OCI-LY3 (cell line): Measurements from ENCODE around the gene NACA2.
"Not testable (repeated sequence)": the region's sequence is repeated elsewhere in the genome, so short reads cannot be mapped to it uniquely, and the experiment has no call there.

Source experiments
- H2AFZ ChIP-seq: fragments of 200-600, 300-600 bp; shearing (Covaris generic); 2 replicates; pipeline ENCODE4 v1.6.0; 2014; ENCODE audit warnings: antibody characterized with exemption, low read depth, low read length
- H3K27ac ChIP-seq: fragments of 200-600, 300-600 bp; sonication (generic); 2 replicates; pipeline ENCODE4 v1.5.1; 2014; ENCODE audit warnings: mild to moderate bottlenecking, low read length, moderate library complexity, mixed read lengths
- H3K27me3 ChIP-seq: fragments of 200-600, 300-600 bp; sonication (generic); 2 replicates; pipeline ENCODE4 v1.6.1; 2014; ENCODE audit warnings: low read depth, low read length, mixed read lengths
- H3K36me3 ChIP-seq: fragments of 200-600, 300-600 bp; sonication (generic); replicated peaks from 2 replicates; pipeline ENCODE3; 2014; ENCODE audit warnings: low read depth, low read length, mixed read lengths
- H3K4me1 ChIP-seq: fragments of 300-600, 200-600 bp; sonication (generic); 2 replicates; pipeline ENCODE4 v1.6.1; 2014; ENCODE audit warnings: low read length, mixed read lengths
- H3K4me2 ChIP-seq: fragments of 200-600, 300-600 bp; sonication (generic); 2 replicates; pipeline ENCODE4 v1.6.1; 2014; ENCODE audit warnings: low read length, mixed read lengths
- H3K4me3 ChIP-seq: fragments of 300-600, 200-600 bp; sonication (generic); 2 replicates; pipeline ENCODE4 v1.5.1; 2014; ENCODE audit warnings: antibody characterized with exemption, mild to moderate bottlenecking, low read length, moderate library complexity
- H3K79me2 ChIP-seq: fragments of 300-600, 200-600 bp; shearing (Covaris generic); 2 replicates; pipeline ENCODE4 v1.6.1; 2014; ENCODE audit warnings: mild to moderate bottlenecking, low read length, mixed read lengths
- H3K9ac ChIP-seq: fragments of 300-600, 200-600 bp; shearing (Covaris generic); 2 replicates; pipeline ENCODE4 v1.6.0; 2014; ENCODE audit warnings: mild to moderate bottlenecking, low read length, moderate library complexity
- H3K9me3 ChIP-seq: fragments of 200-600, 300-600 bp; shearing (Covaris generic); 2 replicates; pipeline ENCODE4 v1.6.1; 2014; ENCODE audit warnings: low read length, mixed read lengths; ENCODE audit not compliant: insufficient read depth
- H4K20me1 ChIP-seq: fragments of 200-600, 300-600 bp; sonication (generic); 2 replicates; pipeline ENCODE4 v1.6.1; 2016; ENCODE audit warnings: low read length, mixed read lengths; ENCODE audit not compliant: insufficient read depth
- CTCF ChIP-seq: fragments of 200-600, 300-600 bp; sonication (generic); IDR thresholded peaks from 2 replicates; pipeline ENCODE4 v1.5.1; 2014; ENCODE audit warnings: antibody characterized with exemption, low read length, low read depth
- EZH2phosphoT487 ChIP-seq: fragments of 200-600 bp; shearing (Covaris generic); IDR thresholded peaks from 2 replicates; pipeline ENCODE4 v1.6.1; 2018; ENCODE audit warnings: antibody characterized with exemption, mixed run types, low read depth

Gene NACA2

GRCh38 chr17:61591930-61592329 is 911 bp upstream of the NACA2 start:
- Histone ChIP-seq H3K36me3 (no peaks in the 10 kb centered on the region), H4K20me1 (no peaks in the 10 kb centered on the region), H3K27ac (no peak overlapping the region), H3K9ac (no peak overlapping the region), H3K9me3 (no peaks in the 10 kb centered on the region), H3K4me1 (no peaks in the 10 kb centered on the region), H3K79me2 (no peaks in the 10 kb centered on the region), H3K27me3 (peaks cover 29% of the 10 kb centered on the region), H3K4me2 (no peak overlapping the region), H3K4me3 (no peak overlapping the region), H2AFZ (no peak overlapping the region)
- TF ChIP-seq CTCF, result no peak
- TF ChIP-seq EZH2phosphoT487, result no peak

GRCh38 chr17:61589990-61590389 is 1.0 kb downstream of the NACA2 start:
- H3K79me2 ChIP-seq, result no peaks in the 10 kb centered on the region
- peaks cover 13% of the 10 kb centered on the region for H3K27me3 ChIP-seq
- no peaks in the 10 kb centered on the region for H3K9me3 ChIP-seq
- TF ChIP-seq CTCF (no peak), EZH2phosphoT487 (no peak)
- no peak overlapping the region for H3K4me2 ChIP-seq
- H3K9ac ChIP-seq, result no peak overlapping the region
- H2AFZ ChIP-seq, result no peak overlapping the region
- no peaks in the 10 kb centered on the region for H3K36me3 ChIP-seq
- no peaks in the 10 kb centered on the region for H3K4me1 ChIP-seq
- no peak overlapping the region for H3K27ac ChIP-seq
- no peaks in the 10 kb centered on the region for H4K20me1 ChIP-seq
- H3K4me3 ChIP-seq, result no peak overlapping the region

GRCh38 chr17:61587807-61588660 is 3.0 kb downstream of the NACA2 start:
- H3K9me3 ChIP-seq, result no peaks in the 10 kb centered on the region
- H3K36me3 ChIP-seq, result no peaks in the 10 kb centered on the region
- no peak overlapping the region for H3K27ac ChIP-seq
- no peaks in the 10 kb centered on the region for H3K79me2 ChIP-seq
- TF ChIP-seq CTCF, result no peak
- no peak for TF ChIP-seq EZH2phosphoT487
- H3K4me2 ChIP-seq, result no peak overlapping the region
- no peaks in the 10 kb centered on the region for H3K4me1 ChIP-seq
- H3K9ac ChIP-seq, result no peak overlapping the region
- H3K4me3 ChIP-seq, result no peak overlapping the region
- H3K27me3 ChIP-seq, result peaks cover 9% of the 10 kb centered on the region
- no peak overlapping the region for H2AFZ ChIP-seq
- H4K20me1 ChIP-seq, result no peaks in the 10 kb centered on the region

GRCh38 chr17:61587242-61587641 is 3.8 kb downstream of the NACA2 start:
- Histone ChIP-seq H3K9me3 (no peaks in the 10 kb centered on the region), H3K9ac (no peak overlapping the region), H3K27ac (no peak overlapping the region), H3K4me3 (no peak overlapping the region), H3K79me2 (no peaks in the 10 kb centered on the region), H4K20me1 (no peaks in the 10 kb centered on the region), H3K4me2 (no peak overlapping the region), H2AFZ (no peak overlapping the region), H3K36me3 (no peaks in the 10 kb centered on the region), H3K4me1 (no peaks in the 10 kb centered on the region), H3K27me3 (peaks cover 13% of the 10 kb centered on the region)
- TF ChIP-seq EZH2phosphoT487 (no peak), CTCF (no peak)

GRCh38 chr17:61586622-61587021 is 4.4 kb downstream of the NACA2 start:
- H4K20me1 ChIP-seq, H3K27ac ChIP-seq, H3K4me2 ChIP-seq, H2AFZ ChIP-seq, H3K9me3 ChIP-seq, H3K9ac ChIP-seq, H3K36me3 ChIP-seq, H3K4me3 ChIP-seq, H3K79me2 ChIP-seq, H3K4me1 ChIP-seq: not testable (repeated sequence)
- peaks cover 14% of the 10 kb centered on the region for H3K27me3 ChIP-seq
